Measurements from ENCODE around the gene AQP12B. TPM values are rescaled to one million over a fixed set of nuclear protein-coding genes. Genes with fewer than 3 reads are reported as not detected.

The AQP12B gene
- total RNA-seq = not detected in 2 replicates

DNA sequence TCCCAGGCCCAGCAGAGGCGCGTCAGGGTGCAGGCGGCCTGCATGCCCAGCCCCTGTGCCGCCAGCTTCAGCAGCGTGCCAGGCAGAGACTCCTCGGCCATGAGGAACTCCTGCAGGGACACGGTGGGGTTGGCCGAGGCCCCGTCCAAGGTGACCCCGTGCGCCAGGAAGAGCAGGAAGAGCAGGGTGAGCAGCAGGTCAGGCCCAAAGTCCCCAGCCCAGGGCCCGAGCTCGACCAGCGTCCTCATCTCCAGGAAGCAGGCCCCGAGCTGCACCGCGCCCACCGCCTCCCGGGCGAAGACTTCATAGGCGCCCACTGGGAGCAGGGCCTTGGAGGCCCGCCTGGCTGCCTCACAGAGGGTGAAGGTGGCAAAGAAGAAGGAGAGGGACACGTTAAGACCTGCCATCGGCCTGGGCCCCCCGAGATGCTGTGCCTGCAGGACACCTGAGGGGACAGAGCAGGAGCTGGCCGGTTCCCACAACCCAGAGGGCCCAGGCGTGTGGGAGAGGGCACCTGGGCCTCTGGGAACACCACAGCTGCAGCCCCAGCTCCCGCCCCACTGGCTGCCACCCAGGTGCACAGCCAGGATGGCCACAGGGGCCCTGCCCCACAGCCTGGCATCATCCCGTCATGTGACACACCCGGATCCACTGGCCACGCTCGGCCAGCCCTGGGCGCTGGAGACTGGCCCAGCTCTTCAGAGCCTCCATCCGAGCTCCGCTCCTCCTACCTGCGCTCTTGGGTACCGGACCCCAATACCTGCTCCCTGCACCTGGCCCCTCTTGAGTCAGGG lies at the start of gene AQP12B:
AQP12B (minus strand) TSS at position 455 of the 794 bp plus-strand sequence; CDS start at position 407, 48 bp downstream.

GRCh38 chr2:240691631-240692420 lies 9.1 kb upstream of the AQP12B start, which contains the start of gene AQP12A:
TSS of gene AQP12A (plus strand) at chr2:240691866. CDS start at chr2:240691914, 48 bp downstream.

Other genes starting within 250 kb of the AQP12B start
- gene GPC1, start 247.2 kb downstream of the AQP12B start, total RNA-seq = 124 and 133 TPM in 2 replicates
- 6.9 and 24.5 TPM in 2 replicates for gene ANKMY1, start 124.9 kb downstream of the AQP12B start, total RNA-seq
- 2.3 and 4.0 TPM in 2 replicates for gene DUSP28, start 122.5 kb downstream of the AQP12B start, total RNA-seq
- 35.9 and 41.3 TPM in 2 replicates for gene RNPEPL1, start 114.4 kb downstream of the AQP12B start, total RNA-seq
- 13.6 and 15.6 TPM in 2 replicates for gene CAPN10, start 96.2 kb downstream of the AQP12B start, total RNA-seq
- not detected in 2 replicates for gene GPR35, start 57.4 kb downstream of the AQP12B start, total RNA-seq
- not detected in 2 replicates for gene AQP12A, start 9.0 kb upstream of the AQP12B start, total RNA-seq
- gene KIF1A, start 137.3 kb upstream of the AQP12B start, total RNA-seq = 2.7 TPM in 1 of 2 replicates, not detected in the other
- not detected in 2 replicates for gene AGXT, start 185.9 kb upstream of the AQP12B start, total RNA-seq
- not detected in 2 replicates for gene MAB21L4, start 213.3 kb upstream of the AQP12B start, total RNA-seq
- gene CROCC2, start 223.5 kb upstream of the AQP12B start, total RNA-seq = 0.80 TPM in 1 of 2 replicates, not detected in the other